HepG2 (cell line): Measurements from ENCODE around the gene PCOLCE2. TPM values are rescaled to one million over a fixed set of nuclear protein-coding genes. Genes with fewer than 3 reads are reported as not detected.

Experiments used
- ATAC-seq: fragments of 200-7000 bp; cut with Tn5 transposase; 3 replicates; pipeline ENCODE4 v1.9.1; 2020; ENCODE audit warnings: mild to moderate bottlenecking, moderate library complexity
- BruUV-seq: library from RNA; stranded (reverse); fragments of 400-500 nt; replicated peaks from 2 replicates; lab custom pipeline; 2021; lab: Mats Ljungman, UMichigan
- CTCF ChIA-PET: fragments of 300-600 bp; formaldehyde crosslinking; extraction: SDS; loops from one replicate; lab custom pipeline; 2021; ENCODE audit warnings: low total read pairs, inconsistent platforms, low intra/inter-chr PET ratio; lab: Yijun Ruan, JAX
- POLR2A ChIA-PET: fragments of 350-600 bp; sonication (Branson Sonifier 250); formaldehyde crosslinking; loops from one replicate; lab custom pipeline; 2020; ENCODE audit warnings: antibody characterized with exemption, inconsistent platforms; lab: Yijun Ruan, JAX
- DNase-seq: peaks from one replicate; pipeline ENCODE4 v3.0.0-alpha.2; 2015; ENCODE audit warnings: low spot score
- FAIRE-seq: peaks from 3 replicates; lab custom pipeline; 2011; peaks lifted over from hg19 to GRCh38; lab: Jason Lieb, UNC
- H2AFZ ChIP-seq: one replicate; pipeline ENCODE4 v1.6.1; 2011; ENCODE audit warnings: low read length, inconsistent platforms
- H3K27ac ChIP-seq: fragments of 300-600 bp; 3 replicates; pipeline ENCODE4 v1.8.0; 2011; ENCODE audit warnings: mixed run types, mild to moderate bottlenecking, mixed read lengths, low read length, inconsistent platforms; ENCODE audit not compliant: insufficient read depth; ENCODE audit errors: extremely low read length
- H3K27me3 ChIP-seq, 2 experiments: fragments of 200-600 bp in 1 of 2; 2 replicates in 1 of 2; 3 replicates in 1 of 2; pipeline versions ENCODE4 v1.6.0 to v1.8.0; 2011; ENCODE audit warnings: low read length in 2 of 2, mild to moderate bottlenecking in 2 of 2, moderate library complexity in 2 of 2, inconsistent platforms in 1 of 2; ENCODE audit not compliant: insufficient read depth in 2 of 2, control insufficient read depth in 1 of 2
- H3K36me3 ChIP-seq, 2 experiments: fragments of 200-600 bp in 1 of 2; replicated peaks in 1 of 2; 2 replicates in 1 of 2; 3 replicates in 1 of 2; pipeline versions ENCODE4 v1.5.1 to v1.8.0; 2011; ENCODE audit warnings: low read length in 2 of 2, inconsistent platforms in 1 of 2; ENCODE audit not compliant: insufficient read depth in 2 of 2, control insufficient read depth in 1 of 2
- H3K4me1 ChIP-seq: 2 replicates; pipeline ENCODE4 v1.5.1; 2012; ENCODE audit warnings: low read length, inconsistent platforms; ENCODE audit not compliant: insufficient read depth
- H3K4me2 ChIP-seq: 2 replicates; pipeline ENCODE4 v1.6.0; 2011; ENCODE audit warnings: low read depth, low read length, inconsistent platforms
- H3K4me3 ChIP-seq, 3 experiments: fragments of 200-600 bp in 1 of 3; sonication (generic), shearing (Covaris generic) in 1 of 3; replicated peaks in 1 of 3; 2 replicates each; pipeline ENCODE4 v1.5.1; 2011 to 2016; ENCODE audit warnings: low read length in 3 of 3, inconsistent platforms in 2 of 3, low read depth in 2 of 3, mild to moderate bottlenecking in 2 of 3, control low read depth in 1 of 3, mixed read lengths in 1 of 3; ENCODE audit not compliant: insufficient read depth in 1 of 3
- H3K79me2 ChIP-seq: one replicate; pipeline ENCODE4 v1.6.1; 2011; ENCODE audit warnings: low read length, inconsistent platforms; ENCODE audit not compliant: insufficient read depth
- H3K9ac ChIP-seq: 2 replicates; pipeline ENCODE4 v1.6.0; 2011; ENCODE audit warnings: mild to moderate bottlenecking, low read depth, low read length, inconsistent platforms; ENCODE audit not compliant: insufficient read depth
- H3K9me3 ChIP-seq: 2 replicates; pipeline ENCODE4 v1.5.1; 2012; ENCODE audit warnings: mild to moderate bottlenecking, low read length
- H4K20me1 ChIP-seq: 2 replicates; pipeline ENCODE4 v1.6.0; 2011; ENCODE audit warnings: inconsistent platforms, mild to moderate bottlenecking, low read length, moderate library complexity; ENCODE audit not compliant: insufficient read depth
- ZNF564 ChIP-seq: sonication (generic); formaldehyde crosslinking; IDR thresholded peaks from 2 replicates; pipeline ENCODE4 v1.8.1; 2023; ENCODE audit warnings: mild to moderate bottlenecking, missing genetic modification reagents
- WGBS: methylation state at CpG from one replicate; pipeline ENCODE4 v1.1.6; 2017; ENCODE audit warnings: low lambda C conversion rate; 5-methylcytosine and 5-hydroxymethylcytosine counted together
- in situ Hi-C: cut with HindIII; loops from 2 replicates; pipeline ENCODE4 v1.10.0; 2017; ENCODE audit warnings: low pct_unique_long_range_greater_than_20kb; ENCODE audit not compliant: extremely low pct_ligation_motif_present
- intact Hi-C: fragments of 100-400 bp; cut with micrococcal nuclease; formaldehyde crosslinking; loops from one replicate; pipeline ENCODE4 v1.10.0; 2022; ENCODE audit not compliant: unreplicated experiment
- polyA plus RNA-seq, 8 experiments: library from polyadenylated mRNA; depleted of rRNA in 3 of 8; stranded (reverse) in 7 of 8; unstranded in 1 of 8; fragments of >200 nt; fragmentation: Illumina TruSeq in 4 of 8; extraction: Trizol in 4 of 8; gene quantifications; 2 replicates each; pipeline versions ENCODE4 v1.2.1 to v1.2.3, GENCODE V29; 2011 to 2016; ENCODE audit warnings: low read depth in 4 of 8, missing spikeins in 1 of 8, mixed read lengths in 1 of 8; ENCODE audit not compliant: insufficient read depth in 1 of 8
- total RNA-seq, 5 experiments: library from RNA; depleted of rRNA; stranded (reverse); fragments of >200 nt; fragmentation: Illumina TruSeq; extraction: Trizol; gene quantifications; 2 replicates each; pipeline ENCODE4 v1.2.3, GENCODE V29; 2016; ENCODE audit warnings: low read depth in 1 of 5
- TF ChIP-seq, protein P1 (sequence below), 2 experiments: sonication (generic) in 1 of 2; formaldehyde crosslinking in 1 of 2; IDR thresholded peaks; 2 replicates each; pipeline versions ENCODE4 v1.6.1 to v1.9.0; 2014 to 2022; ENCODE audit warnings: antibody characterized with exemption in 1 of 2, borderline replicate concordance in 1 of 2, inconsistent platforms in 1 of 2, low read depth in 1 of 2, missing genetic modification reagents in 1 of 2

Gene PCOLCE2
- total and polyA plus RNA-seq, 2 of the 13 experiments (the other 11 are each of a cell fraction or from before 2014, with no cell fraction given) = 0.71 to 2.0 TPM

DNA sequence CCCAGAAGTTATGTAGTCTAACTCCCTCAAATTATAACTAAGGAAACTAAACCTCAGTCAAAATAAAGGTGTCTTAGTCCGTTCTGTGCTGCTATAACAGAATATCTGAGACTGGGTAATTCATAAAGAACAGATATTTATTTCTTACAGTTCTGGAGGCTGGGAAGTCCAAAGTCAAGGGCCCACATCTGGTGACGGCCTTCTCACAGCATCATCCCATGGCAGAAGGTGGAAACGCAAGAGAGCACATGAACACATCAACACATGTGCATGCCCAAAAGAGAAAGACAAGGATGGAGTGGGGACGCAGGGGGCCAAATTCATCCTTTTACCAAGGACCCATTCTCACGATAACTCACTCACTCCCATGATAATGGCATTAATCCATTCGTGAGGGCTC is 73.1 kb downstream of the PCOLCE2 start:
- intact Hi-C loops = no loop called here
- Histone ChIP-seq H3K4me3 (no peak overlapping the region), H3K4me1 (no peaks in the 10 kb centered on the region), H3K27me3 (no peaks in the 10 kb centered on the region; a peak in 1 of 5 replicates), H3K79me2 (no peaks in the 10 kb centered on the region), H4K20me1 (no peaks in the 10 kb centered on the region), H3K9me3 (no peaks in the 10 kb centered on the region), H3K9ac (no peak overlapping the region), H3K27ac (no peak overlapping the region), H2AFZ (no peak overlapping the region), H3K36me3 (no peaks in the 10 kb centered on the region), H3K4me2 (no peak overlapping the region)
- BruUV-seq = no TSS peak
- TF ChIP-seq ZNF564 = peak; percentile 92
- TF ChIP-seq, protein P1, sequence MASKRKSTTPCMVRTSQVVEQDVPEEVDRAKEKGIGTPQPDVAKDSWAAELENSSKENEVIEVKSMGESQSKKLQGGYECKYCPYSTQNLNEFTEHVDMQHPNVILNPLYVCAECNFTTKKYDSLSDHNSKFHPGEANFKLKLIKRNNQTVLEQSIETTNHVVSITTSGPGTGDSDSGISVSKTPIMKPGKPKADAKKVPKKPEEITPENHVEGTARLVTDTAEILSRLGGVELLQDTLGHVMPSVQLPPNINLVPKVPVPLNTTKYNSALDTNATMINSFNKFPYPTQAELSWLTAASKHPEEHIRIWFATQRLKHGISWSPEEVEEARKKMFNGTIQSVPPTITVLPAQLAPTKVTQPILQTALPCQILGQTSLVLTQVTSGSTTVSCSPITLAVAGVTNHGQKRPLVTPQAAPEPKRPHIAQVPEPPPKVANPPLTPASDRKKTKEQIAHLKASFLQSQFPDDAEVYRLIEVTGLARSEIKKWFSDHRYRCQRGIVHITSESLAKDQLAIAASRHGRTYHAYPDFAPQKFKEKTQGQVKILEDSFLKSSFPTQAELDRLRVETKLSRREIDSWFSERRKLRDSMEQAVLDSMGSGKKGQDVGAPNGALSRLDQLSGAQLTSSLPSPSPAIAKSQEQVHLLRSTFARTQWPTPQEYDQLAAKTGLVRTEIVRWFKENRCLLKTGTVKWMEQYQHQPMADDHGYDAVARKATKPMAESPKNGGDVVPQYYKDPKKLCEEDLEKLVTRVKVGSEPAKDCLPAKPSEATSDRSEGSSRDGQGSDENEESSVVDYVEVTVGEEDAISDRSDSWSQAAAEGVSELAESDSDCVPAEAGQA (IDR thresholded peaks at IDR 0.05; ENCODE audit: low read depth) = no peak
- TF ChIP-seq, protein P1 (CRISPR knock-in tag; IDR thresholded peaks at IDR 0.05; ENCODE audit: borderline replicate concordance) = no peak
- DNase-seq (no peak), FAIRE-seq (no peak), ATAC-seq (no peak)
- ChIA-PET POLR2A (no interaction called here), CTCF (no interaction called here)
- in situ Hi-C loops = no loop called here
- WGBS = 56% methylated on average over 6 of the region's 6 CpGs
